H9 (cell line): ENCODE data around the gene DPH5. TPM values are rescaled to one million over a fixed set of nuclear protein-coding genes. Genes with fewer than 3 reads are reported as not detected.

Experiments
- DNase-seq: peaks from one replicate; pipeline ENCODE4 v3.0.0-alpha.2; 2017
- H2AFZ ChIP-seq: one replicate; pipeline ENCODE4 v1.6.1; 2013; ENCODE audit warnings: mild to moderate bottlenecking, low read length, control low read depth, moderate library complexity
- H2AK5ac ChIP-seq: 2 replicates; pipeline ENCODE4 v1.6.1; 2013; ENCODE audit warnings: low read length, control low read depth, mixed read lengths; ENCODE audit not compliant: insufficient read length
- H2BK120ac ChIP-seq: one replicate; pipeline ENCODE4 v1.6.1; 2013; ENCODE audit warnings: low read depth, mild to moderate bottlenecking, low read length, control low read depth, inconsistent platforms; ENCODE audit not compliant: poor library complexity, severe bottlenecking
- H2BK12ac ChIP-seq: 2 replicates; pipeline ENCODE4 v1.6.1; 2013; ENCODE audit warnings: low read length, control low read depth, mixed read lengths, low read depth; ENCODE audit not compliant: insufficient read length
- H2BK15ac ChIP-seq: 2 replicates; pipeline ENCODE4 v1.6.1; 2013; ENCODE audit warnings: low read depth, low read length, control low read depth
- H2BK20ac ChIP-seq: one replicate; pipeline ENCODE4 v1.6.1; 2013; ENCODE audit warnings: low read depth, mild to moderate bottlenecking, low read length, control low read depth, inconsistent platforms; ENCODE audit not compliant: poor library complexity, severe bottlenecking
- H2BK5ac ChIP-seq: 2 replicates; pipeline ENCODE4 v1.6.1; 2013; ENCODE audit warnings: low read length, control low read depth, mixed read lengths; ENCODE audit not compliant: insufficient read length
- H3K14ac ChIP-seq: 2 replicates; pipeline ENCODE4 v1.6.1; 2013; ENCODE audit warnings: low read length, control low read depth; ENCODE audit not compliant: insufficient read depth
- H3K18ac ChIP-seq: 2 replicates; pipeline ENCODE4 v1.6.1; 2013; ENCODE audit warnings: low read depth, mild to moderate bottlenecking, mixed read lengths, low read length, control low read depth; ENCODE audit not compliant: insufficient read length
- H3K23ac ChIP-seq: 2 replicates; pipeline ENCODE4 v1.6.1; 2013; ENCODE audit warnings: low read length, control low read depth, mixed read lengths, low read depth; ENCODE audit not compliant: insufficient read length
- H3K23me2 ChIP-seq: 2 replicates; pipeline ENCODE4 v1.6.1; 2013; ENCODE audit warnings: low read depth, mild to moderate bottlenecking, mixed read lengths, low read length, control low read depth; ENCODE audit not compliant: insufficient read length, poor library complexity, severe bottlenecking
- H3K27ac ChIP-seq: 2 replicates; pipeline ENCODE4 v1.5.1; 2013; ENCODE audit warnings: low read length, control low read depth, mixed read lengths, low read depth; ENCODE audit not compliant: insufficient read length
- H3K27me3 ChIP-seq: 2 replicates; pipeline ENCODE4 v1.6.1; 2013; ENCODE audit warnings: low read length, control low read depth, inconsistent platforms; ENCODE audit not compliant: insufficient read depth
- H3K4ac ChIP-seq: 2 replicates; pipeline ENCODE4 v1.6.1; 2013; ENCODE audit warnings: low read depth, mild to moderate bottlenecking, control low read depth, inconsistent platforms, low read length, moderate library complexity
- H3K4me1 ChIP-seq: 2 replicates; pipeline ENCODE4 v1.6.1; 2013; ENCODE audit warnings: low read length, control low read depth, inconsistent platforms; ENCODE audit not compliant: insufficient read depth
- H3K4me2 ChIP-seq: 2 replicates; pipeline ENCODE4 v1.6.1; 2013; ENCODE audit warnings: low read length, control low read depth, mixed read lengths; ENCODE audit not compliant: insufficient read length, insufficient read depth
- H3K56ac ChIP-seq: 2 replicates; pipeline ENCODE4 v1.6.1; 2013; ENCODE audit warnings: low read depth, mild to moderate bottlenecking, mixed read lengths, low read length, control low read depth; ENCODE audit not compliant: insufficient read length
- H3K79me1 ChIP-seq: 2 replicates; pipeline ENCODE4 v1.6.1; 2013; ENCODE audit warnings: low read depth, mild to moderate bottlenecking, moderate library complexity, low read length, control low read depth, inconsistent platforms; ENCODE audit not compliant: insufficient read depth, poor library complexity, severe bottlenecking
- H3K79me2 ChIP-seq: 2 replicates; pipeline ENCODE4 v1.6.1; 2013; ENCODE audit warnings: low read length, control low read depth, inconsistent platforms; ENCODE audit not compliant: insufficient read depth
- H3K9ac ChIP-seq: 2 replicates; pipeline ENCODE4 v1.6.1; 2013; ENCODE audit warnings: low read length, control low read depth, mixed read lengths; ENCODE audit not compliant: insufficient read length; ENCODE audit errors: extremely low read depth
- H3K9me3 ChIP-seq: one replicate; pipeline ENCODE4 v1.6.1; 2013; ENCODE audit warnings: low read depth, low read length, inconsistent platforms; ENCODE audit not compliant: control insufficient read depth
- H3T11ph ChIP-seq: one replicate; pipeline ENCODE4 v1.6.1; 2013; ENCODE audit warnings: mild to moderate bottlenecking, low read length, control low read depth, inconsistent platforms
- H4K20me1 ChIP-seq: one replicate; pipeline ENCODE4 v1.6.1; 2013; ENCODE audit not compliant: control insufficient read depth, insufficient read length, insufficient read depth
- H4K5ac ChIP-seq: 2 replicates; pipeline ENCODE4 v1.6.1; 2013; ENCODE audit warnings: low read depth, mild to moderate bottlenecking, mixed read lengths, low read length, control low read depth; ENCODE audit not compliant: insufficient read length
- H4K8ac ChIP-seq: replicated peaks from 2 replicates; pipeline ENCODE4 v1.6.1; 2013; ENCODE audit warnings: low read length, control low read depth, mixed read lengths, low read depth; ENCODE audit not compliant: insufficient read length
- H4K91ac ChIP-seq: 2 replicates; pipeline ENCODE4 v1.6.1; 2013; ENCODE audit warnings: low read depth, mild to moderate bottlenecking, moderate library complexity, mixed read lengths, low read length, control low read depth; ENCODE audit not compliant: insufficient read length
- H3K27ac Mint-ChIP-seq, 3 experiments: 2 replicates in 2 of 3; 3 replicates in 1 of 3; pipeline ENCODE4 v1.8.0; 2020 to 2021; ENCODE audit warnings: mixed read lengths in 3 of 3, mild to moderate bottlenecking in 1 of 3, moderate library complexity in 1 of 3
- H3K27me3 Mint-ChIP-seq: 2 replicates; pipeline ENCODE4 v1.8.0; 2021; ENCODE audit warnings: low read depth, mild to moderate bottlenecking, moderate library complexity, mixed read lengths
- H3K36me3 Mint-ChIP-seq, 3 experiments: 2 replicates in 2 of 3; 3 replicates in 1 of 3; pipeline ENCODE4 v1.8.0; 2020 to 2021; ENCODE audit warnings: low read depth in 3 of 3, mixed read lengths in 3 of 3; ENCODE audit not compliant: insufficient read depth in 1 of 3
- H3K4me1 Mint-ChIP-seq, 2 experiments: 2 replicates each; pipeline ENCODE4 v1.8.0; 2020; ENCODE audit warnings: mixed read lengths in 2 of 2
- H3K4me3 Mint-ChIP-seq, 2 experiments: 2 replicates in 1 of 2; 3 replicates in 1 of 2; pipeline ENCODE4 v1.8.0; 2020 to 2021; ENCODE audit warnings: mild to moderate bottlenecking in 2 of 2, mixed read lengths in 2 of 2, moderate library complexity in 1 of 2
- H3K9me3 Mint-ChIP-seq, 2 experiments: 2 replicates in 1 of 2; 3 replicates in 1 of 2; pipeline ENCODE4 v1.8.0; 2020; ENCODE audit warnings: mild to moderate bottlenecking in 2 of 2, mixed read lengths in 2 of 2, moderate library complexity in 1 of 2
- CTCF ChIP-seq: fragments of 200-600 bp; sonication (generic); conservative IDR thresholded peaks from 3 replicates; pipeline ENCODE4 v1.8.0; 2021; ENCODE audit warnings: antibody characterized with exemption, mild to moderate bottlenecking
- WGBS: extraction: QIAGEN DNeasy Blood & Tissue Kit; methylation state at CpG from one replicate; pipeline ENCODE4 v1.1.7; 2013; ENCODE audit warnings: missing lambda C conversion rate, low lambda C conversion rate, mixed read lengths; ENCODE audit not compliant: insufficient read length; ENCODE audit errors: extremely low coverage; 5-methylcytosine and 5-hydroxymethylcytosine counted together
- total RNA-seq: library from RNA; stranded (reverse); gene quantifications from 2 replicates; pipeline ENCODE4 v1.2.1, GENCODE V29; 2021

DPH5 gene
- total RNA-seq, 1 experiment from 2014 or later: 49.4 TPM

GRCh38 chr1:101022294-101022693 is 3.3 kb downstream of the DPH5 start:
- peaks cover 4% of the 10 kb centered on the region; the same call in 1 of the 2 replicates for H3K79me2 ChIP-seq
- H3K4me3 Mint-ChIP-seq: no peak overlapping the region
- no peak overlapping the region for H4K91ac ChIP-seq
- H3K14ac ChIP-seq: no peak overlapping the region
- H3K79me1 ChIP-seq: no peaks in the 10 kb centered on the region
- no peak overlapping the region for H2AFZ ChIP-seq
- peaks cover 18% of the 10 kb centered on the region in 2 experiments for H3K4me1 Mint-ChIP-seq
- peaks cover 5% of the 10 kb centered on the region for H3K23me2 ChIP-seq
- no peak overlapping the region for H3K27ac Mint-ChIP-seq
- no peak overlapping the region for H2BK5ac ChIP-seq
- H3T11ph ChIP-seq: no peak overlapping the region
- no CpG with 5 or more reads among the region's 3 CpGs for WGBS
- H2BK12ac ChIP-seq: no peak overlapping the region
- H3K23ac ChIP-seq: no peak overlapping the region
- H3K9ac ChIP-seq: no peak overlapping the region
- H3K18ac ChIP-seq: no peak overlapping the region
- DNase-seq: no peak
- no peaks in the 10 kb centered on the region for H3K4me1 ChIP-seq
- no peak overlapping the region for H2BK120ac ChIP-seq
- H3K27me3 ChIP-seq: no peaks in the 10 kb centered on the region
- H2BK15ac ChIP-seq: no peak overlapping the region
- H3K56ac ChIP-seq: no peak overlapping the region
- no peaks in the 10 kb centered on the region for H4K20me1 ChIP-seq
- H3K27ac ChIP-seq: no peak overlapping the region
- no peak overlapping the region for H3K4ac ChIP-seq
- H3K27me3 Mint-ChIP-seq: no peaks in the 10 kb centered on the region
- H3K36me3 Mint-ChIP-seq: peaks cover 11 to 30% (median 25%) of the 10 kb centered on the region in 3 experiments; a peak in 6 of 7 replicates
- H4K5ac ChIP-seq: no peak overlapping the region
- no peak overlapping the region for H4K8ac ChIP-seq
- H3K9me3 ChIP-seq: no peaks in the 10 kb centered on the region
- no peak overlapping the region for H2BK20ac ChIP-seq
- TF ChIP-seq CTCF: no peak
- H2AK5ac ChIP-seq: no peak overlapping the region
- no peaks in the 10 kb centered on the region for H3K9me3 Mint-ChIP-seq
- H3K4me2 ChIP-seq: no peak overlapping the region
